Neural crest cell (in vitro differentiated cells): ENCODE data around the gene SV2A. TPM values are rescaled to one million over a fixed set of nuclear protein-coding genes. Genes with fewer than 3 reads are reported as not detected.

Experiments used
- DNase-seq: peaks from one replicate; pipeline ENCODE4 v3.0.0; 2021; ENCODE audit warnings: low read depth, mixed read lengths, low spot score
- H3K27ac Mint-ChIP-seq: one replicate; pipeline ENCODE4 v1.8.0; 2021; ENCODE audit warnings: mild to moderate bottlenecking, mixed read lengths; ENCODE audit not compliant: unreplicated experiment
- H3K27me3 Mint-ChIP-seq: 2 replicates; pipeline ENCODE4 v1.8.0; 2021; ENCODE audit warnings: low read depth, mild to moderate bottlenecking, mixed read lengths
- H3K36me3 Mint-ChIP-seq: 2 replicates; pipeline ENCODE4 v1.8.0; 2021; ENCODE audit warnings: low read depth, mild to moderate bottlenecking, mixed read lengths
- H3K4me1 Mint-ChIP-seq: 2 replicates; pipeline ENCODE4 v1.8.0; 2021; ENCODE audit warnings: mixed read lengths
- H3K4me3 Mint-ChIP-seq: one replicate; pipeline ENCODE4 v1.8.0; 2021; ENCODE audit warnings: mild to moderate bottlenecking, mixed read lengths
- H3K9me3 Mint-ChIP-seq: 2 replicates; pipeline ENCODE4 v1.8.0; 2021; ENCODE audit warnings: mixed read lengths
- total RNA-seq: library from RNA; stranded (reverse); gene quantifications from 2 replicates; pipeline ENCODE4 v1.2.1, GENCODE V29; 2021
- TF ChIP-seq, protein P1 (sequence below): fragments of 200-600 bp; sonication (generic); conservative IDR thresholded peaks from 2 replicates; pipeline ENCODE4 v1.5.0; 2021; ENCODE audit warnings: antibody characterized with exemption, mild to moderate bottlenecking

SV2A gene
- total RNA-seq, 1 donor from 2014 or later: 49.5 TPM

GRCh38 chr1:149885339-149886120 lies 32.1 kb downstream of the SV2A start:
- H3K27ac Mint-ChIP-seq: no peak overlapping the region
- H3K27me3 Mint-ChIP-seq: no peaks in the 10 kb centered on the region
- DNase-seq: peak; percentile 61
- H3K9me3 Mint-ChIP-seq: no peaks in the 10 kb centered on the region
- H3K36me3 Mint-ChIP-seq: no peaks in the 10 kb centered on the region
- peaks cover 5% of the 10 kb centered on the region for H3K4me1 Mint-ChIP-seq
- H3K4me3 Mint-ChIP-seq: no peak overlapping the region
- TF ChIP-seq, protein P1, sequence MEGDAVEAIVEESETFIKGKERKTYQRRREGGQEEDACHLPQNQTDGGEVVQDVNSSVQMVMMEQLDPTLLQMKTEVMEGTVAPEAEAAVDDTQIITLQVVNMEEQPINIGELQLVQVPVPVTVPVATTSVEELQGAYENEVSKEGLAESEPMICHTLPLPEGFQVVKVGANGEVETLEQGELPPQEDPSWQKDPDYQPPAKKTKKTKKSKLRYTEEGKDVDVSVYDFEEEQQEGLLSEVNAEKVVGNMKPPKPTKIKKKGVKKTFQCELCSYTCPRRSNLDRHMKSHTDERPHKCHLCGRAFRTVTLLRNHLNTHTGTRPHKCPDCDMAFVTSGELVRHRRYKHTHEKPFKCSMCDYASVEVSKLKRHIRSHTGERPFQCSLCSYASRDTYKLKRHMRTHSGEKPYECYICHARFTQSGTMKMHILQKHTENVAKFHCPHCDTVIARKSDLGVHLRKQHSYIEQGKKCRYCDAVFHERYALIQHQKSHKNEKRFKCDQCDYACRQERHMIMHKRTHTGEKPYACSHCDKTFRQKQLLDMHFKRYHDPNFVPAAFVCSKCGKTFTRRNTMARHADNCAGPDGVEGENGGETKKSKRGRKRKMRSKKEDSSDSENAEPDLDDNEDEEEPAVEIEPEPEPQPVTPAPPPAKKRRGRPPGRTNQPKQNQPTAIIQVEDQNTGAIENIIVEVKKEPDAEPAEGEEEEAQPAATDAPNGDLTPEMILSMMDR: no peak

GRCh38 chr1:149884433-149885338 lies 33.0 kb downstream of the SV2A start:
- peaks cover 1% of the 10 kb centered on the region for H3K4me1 Mint-ChIP-seq
- TF ChIP-seq, protein P1: no peak
- H3K27ac Mint-ChIP-seq: no peak overlapping the region
- no peaks in the 10 kb centered on the region for H3K27me3 Mint-ChIP-seq
- no peak overlapping the region for H3K4me3 Mint-ChIP-seq
- H3K36me3 Mint-ChIP-seq: no peaks in the 10 kb centered on the region
- no peak for DNase-seq
- H3K9me3 Mint-ChIP-seq: no peaks in the 10 kb centered on the region

DNA sequence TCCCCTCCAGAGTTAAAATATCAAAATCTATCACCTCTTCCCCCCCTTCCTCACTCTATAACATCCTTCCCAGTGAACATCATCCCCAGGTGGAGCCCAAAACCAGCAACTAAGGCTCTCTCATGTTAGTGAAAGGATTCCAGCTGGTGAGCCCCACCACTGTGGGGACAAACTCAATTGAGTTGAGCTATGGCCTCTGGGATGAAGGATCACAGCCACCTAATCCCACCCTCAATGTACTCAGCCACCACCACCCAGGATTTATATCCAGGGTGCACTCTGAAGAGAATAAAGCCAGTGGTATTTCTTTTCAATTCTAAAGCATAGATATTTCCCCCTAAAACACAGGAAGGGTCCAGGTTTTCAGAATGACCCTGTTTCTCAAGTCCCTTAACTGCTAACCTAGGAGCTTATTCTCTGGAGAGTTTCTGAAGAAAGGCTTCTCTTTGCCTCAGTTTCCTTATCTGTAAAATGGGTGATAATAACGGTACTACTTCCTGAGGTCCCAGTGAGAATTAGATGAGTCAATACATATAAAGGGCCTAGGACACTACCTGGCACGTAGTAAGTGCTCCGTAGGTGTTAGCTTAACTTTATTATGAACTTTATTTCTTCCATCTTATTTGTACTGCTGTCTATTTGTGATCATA lies 33.9 kb downstream of the SV2A start:
- DNase-seq: no peak
- no peaks in the 10 kb centered on the region for H3K27me3 Mint-ChIP-seq
- H3K9me3 Mint-ChIP-seq: no peaks in the 10 kb centered on the region
- H3K27ac Mint-ChIP-seq: no peak overlapping the region
- H3K4me1 Mint-ChIP-seq: no peaks in the 10 kb centered on the region
- TF ChIP-seq, protein P1: no peak
- H3K4me3 Mint-ChIP-seq: no peak overlapping the region
- H3K36me3 Mint-ChIP-seq: no peaks in the 10 kb centered on the region

DNA sequence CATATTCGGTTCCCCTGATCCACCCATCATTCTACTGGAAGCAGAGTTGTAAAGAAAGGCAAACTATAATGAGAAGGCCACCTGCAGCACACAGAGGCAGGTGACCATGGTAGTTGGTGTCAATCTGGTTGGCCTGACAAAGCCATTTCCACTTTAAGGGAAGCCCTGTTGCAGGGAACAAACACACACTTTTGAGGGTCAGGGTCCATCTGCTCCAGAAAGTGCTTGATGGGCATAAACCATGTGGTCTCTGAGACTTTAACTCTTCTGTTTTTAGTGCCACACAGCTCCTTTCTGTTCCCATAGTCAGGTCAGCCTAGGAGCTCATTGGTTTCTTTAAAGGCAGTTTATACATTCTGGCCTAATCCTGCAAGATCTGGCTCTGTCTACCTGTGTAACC lies 35.8 kb downstream of the SV2A start:
- Mint-ChIP-seq H3K4me3 (peak overlapping the region; percentile 41), H3K27me3 (no peaks in the 10 kb centered on the region), H3K27ac (no peak overlapping the region), H3K36me3 (no peaks in the 10 kb centered on the region), H3K4me1 (no peaks in the 10 kb centered on the region), H3K9me3 (no peaks in the 10 kb centered on the region)
- no peak for DNase-seq
- TF ChIP-seq, protein P1: no peak

DNA sequence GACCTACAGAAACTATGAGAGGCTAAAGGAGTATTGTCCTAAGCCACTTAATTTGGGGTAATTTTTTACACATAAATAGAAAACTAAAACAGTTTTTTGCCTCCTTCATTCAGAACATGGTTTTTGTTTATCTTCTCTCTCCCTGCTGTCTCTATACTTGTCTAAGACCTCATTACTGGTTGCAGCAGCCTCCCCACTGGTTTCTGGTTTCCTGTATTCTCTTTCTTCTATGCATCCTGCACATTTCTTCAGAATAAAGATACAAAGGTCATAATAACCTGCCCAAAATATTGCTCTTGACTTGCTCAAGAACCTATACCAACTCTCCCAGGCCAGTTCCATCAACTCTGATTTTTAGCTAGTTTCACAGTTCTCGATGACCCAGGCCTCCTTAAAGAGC lies 38.1 kb downstream of the SV2A start:
- TF ChIP-seq, protein P1: no peak
- no peaks in the 10 kb centered on the region for H3K4me1 Mint-ChIP-seq
- H3K4me3 Mint-ChIP-seq: no peak overlapping the region
- DNase-seq: no peak
- H3K27me3 Mint-ChIP-seq: no peaks in the 10 kb centered on the region
- no peaks in the 10 kb centered on the region for H3K36me3 Mint-ChIP-seq
- H3K27ac Mint-ChIP-seq: no peak overlapping the region
- H3K9me3 Mint-ChIP-seq: no peaks in the 10 kb centered on the region
